Caco-2 (cell line): ENCODE measurements around the gene RCN2. TPM values are rescaled to one million over a fixed set of nuclear protein-coding genes. Genes with fewer than 3 reads are reported as not detected.

Experiments
- BruUV-seq: library from RNA; stranded (reverse); fragments of 400-500 nt; replicated peaks from 2 replicates; lab custom pipeline; 2021; lab: Mats Ljungman, UMichigan
- CTCF ChIA-PET: fragments of 300-600 bp; sonication (Branson Sonifier 250); formaldehyde crosslinking; loops from one replicate; lab custom pipeline; 2022; ENCODE audit warnings: antibody characterized with exemption; lab: Charles Lee
- POLR2A ChIA-PET: fragments of 300-600 bp; sonication (Branson Sonifier 250); formaldehyde crosslinking; loops from one replicate; lab custom pipeline; 2022; ENCODE audit warnings: antibody characterized with exemption; lab: Charles Lee
- DNase-seq, 2 experiments: peaks; one replicate each; pipeline versions ENCODE4 v3.0.0 to v3.0.0-alpha.2; 2020 to 2022
- H3K27me3 ChIP-seq: replicated peaks from 2 replicates; pipeline ENCODE4 v1.6.0; 2011; ENCODE audit warnings: low read length; ENCODE audit not compliant: control insufficient read depth, insufficient read depth
- H3K36me3 ChIP-seq: 2 replicates; pipeline ENCODE4 v1.5.1; 2011; ENCODE audit warnings: low read length; ENCODE audit not compliant: control insufficient read depth, insufficient read depth
- H3K4me1 ChIP-seq: fragments of 250-450 bp; sonication (Bioruptor Pico); 2 replicates; pipeline ENCODE4 v1.5.1; 2020; ENCODE audit warnings: mild to moderate bottlenecking
- H3K4me3 ChIP-seq: 2 replicates; pipeline ENCODE4 v1.5.1; 2011; ENCODE audit warnings: low read depth, mild to moderate bottlenecking, control low read depth, low read length
- H3K9me3 ChIP-seq: fragments of 250-450 bp; sonication (Bioruptor Pico); 2 replicates; pipeline ENCODE4 v1.5.1; 2020; ENCODE audit warnings: mild to moderate bottlenecking, moderate library complexity
- H3K27ac Mint-ChIP-seq: one replicate; pipeline ENCODE4 v1.8.0; 2022; ENCODE audit warnings: mixed read lengths; ENCODE audit not compliant: unreplicated experiment
- H3K27me3 Mint-ChIP-seq: one replicate; pipeline ENCODE4 v1.8.0; 2022; ENCODE audit warnings: mixed read lengths; ENCODE audit not compliant: insufficient read depth, unreplicated experiment
- H3K36me3 Mint-ChIP-seq: one replicate; pipeline ENCODE4 v1.8.0; 2022; ENCODE audit warnings: mild to moderate bottlenecking, mixed read lengths; ENCODE audit not compliant: insufficient read depth, unreplicated experiment
- H3K4me1 Mint-ChIP-seq: one replicate; pipeline ENCODE4 v1.8.0; 2022; ENCODE audit warnings: low read depth, mixed read lengths; ENCODE audit not compliant: unreplicated experiment
- H3K4me3 Mint-ChIP-seq: one replicate; pipeline ENCODE4 v1.8.0; 2022; ENCODE audit warnings: mild to moderate bottlenecking, moderate library complexity, mixed read lengths; ENCODE audit not compliant: unreplicated experiment
- H3K9me3 Mint-ChIP-seq: one replicate; pipeline ENCODE4 v1.8.0; 2022; ENCODE audit warnings: mixed read lengths; ENCODE audit not compliant: unreplicated experiment
- intact Hi-C: fragments of 100-400 bp; cut with micrococcal nuclease; formaldehyde crosslinking; loops from one replicate; pipeline ENCODE4 v1.10.0; 2022; ENCODE audit not compliant: unreplicated experiment
- total RNA-seq: library from RNA; stranded (reverse); gene quantifications from 2 replicates; pipeline ENCODE4 v1.2.3, GENCODE V29; 2022
- TF ChIP-seq, protein P1 (sequence below), 2 experiments: fragments of 200-600 bp in 1 of 2; IDR thresholded peaks; 1 replicate in 1 of 2; 2 replicates in 1 of 2; pipeline versions ENCODE4 v1.5.1 to v1.8.0; 2011 to 2022; ENCODE audit warnings: antibody characterized with exemption in 1 of 2, control low read depth in 1 of 2, inconsistent platforms in 1 of 2, low read depth in 1 of 2, low read length in 1 of 2, mild to moderate bottlenecking in 1 of 2, moderate library complexity in 1 of 2; ENCODE audit not compliant: insufficient read depth in 1 of 2, severe bottlenecking in 1 of 2, unreplicated experiment in 1 of 2

The RCN2 gene
- total RNA-seq, 1 experiment from 2014 or later = 73.7 TPM

DNA sequence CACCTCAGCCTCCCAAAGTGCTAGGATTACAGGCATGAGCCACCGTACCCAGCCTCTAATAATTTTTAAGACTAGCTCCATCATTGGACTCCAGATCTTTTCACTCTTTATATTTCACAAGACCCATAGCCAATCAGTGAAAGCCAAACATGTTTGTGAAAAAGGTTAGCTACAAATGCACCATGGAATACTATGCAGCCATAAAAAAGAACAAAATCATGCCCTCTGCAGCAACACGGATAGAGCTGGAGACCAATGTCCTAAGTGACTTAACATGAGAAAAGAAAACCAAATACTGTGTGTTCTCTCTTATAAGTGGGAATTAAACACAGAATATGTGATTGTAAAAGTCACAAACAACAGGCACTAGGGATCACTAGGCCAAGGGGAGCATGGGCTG lies 29.6 kb upstream of the RCN2 start:
- BruUV-seq = no TSS peak
- H3K4me1 ChIP-seq = peaks cover 52% of the 10 kb centered on the region
- Mint-ChIP-seq H3K27ac (no peak overlapping the region), H3K9me3 (peaks cover 15% of the 10 kb centered on the region), H3K4me1 (peaks cover 39% of the 10 kb centered on the region), H3K4me3 (no peak overlapping the region), H3K36me3 (peaks cover 30% of the 10 kb centered on the region), H3K27me3 (no peaks in the 10 kb centered on the region)
- no peak overlapping the region for H3K4me3 ChIP-seq
- CTCF ChIA-PET = no interaction called here
- POLR2A ChIA-PET = interaction anchor here (0.6 kb wide), 1 partner anchor 48 kb away, joined by 8 read pairs; no protein-coding TSS in a partner anchor
- intact Hi-C loops = no loop called here
- peaks cover 4% of the 10 kb centered on the region; the same call in 1 of the 2 replicates for H3K9me3 ChIP-seq
- no peak for DNase-seq
- H3K27me3 ChIP-seq = no peaks in the 10 kb centered on the region
- TF ChIP-seq, protein P1, sequence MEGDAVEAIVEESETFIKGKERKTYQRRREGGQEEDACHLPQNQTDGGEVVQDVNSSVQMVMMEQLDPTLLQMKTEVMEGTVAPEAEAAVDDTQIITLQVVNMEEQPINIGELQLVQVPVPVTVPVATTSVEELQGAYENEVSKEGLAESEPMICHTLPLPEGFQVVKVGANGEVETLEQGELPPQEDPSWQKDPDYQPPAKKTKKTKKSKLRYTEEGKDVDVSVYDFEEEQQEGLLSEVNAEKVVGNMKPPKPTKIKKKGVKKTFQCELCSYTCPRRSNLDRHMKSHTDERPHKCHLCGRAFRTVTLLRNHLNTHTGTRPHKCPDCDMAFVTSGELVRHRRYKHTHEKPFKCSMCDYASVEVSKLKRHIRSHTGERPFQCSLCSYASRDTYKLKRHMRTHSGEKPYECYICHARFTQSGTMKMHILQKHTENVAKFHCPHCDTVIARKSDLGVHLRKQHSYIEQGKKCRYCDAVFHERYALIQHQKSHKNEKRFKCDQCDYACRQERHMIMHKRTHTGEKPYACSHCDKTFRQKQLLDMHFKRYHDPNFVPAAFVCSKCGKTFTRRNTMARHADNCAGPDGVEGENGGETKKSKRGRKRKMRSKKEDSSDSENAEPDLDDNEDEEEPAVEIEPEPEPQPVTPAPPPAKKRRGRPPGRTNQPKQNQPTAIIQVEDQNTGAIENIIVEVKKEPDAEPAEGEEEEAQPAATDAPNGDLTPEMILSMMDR (IDR thresholded peaks at IDR 0.05; ENCODE audit: insufficient read depth in 1 of 2, low read depth in 1 of 2, low read length in 1 of 2, severe bottlenecking in 1 of 2, unreplicated experiment in 1 of 2) = no peak
- no peaks in the 10 kb centered on the region for H3K36me3 ChIP-seq

GRCh38 chr15:76903251-76903681 lies 28.3 kb upstream of the RCN2 start:
- no TSS peak for BruUV-seq
- CTCF ChIA-PET = no interaction called here
- Histone ChIP-seq H3K9me3 (peaks cover 3% of the 10 kb centered on the region; the same call in 1 of the 2 replicates), H3K27me3 (no peaks in the 10 kb centered on the region), H3K4me1 (peaks cover 45% of the 10 kb centered on the region), H3K36me3 (no peaks in the 10 kb centered on the region), H3K4me3 (peak overlapping the region; percentile 5; the same call in 1 of the 2 replicates)
- Mint-ChIP-seq H3K27me3 (no peaks in the 10 kb centered on the region), H3K4me1 (peaks cover 38% of the 10 kb centered on the region), H3K9me3 (peaks cover 12% of the 10 kb centered on the region), H3K36me3 (peaks cover 21% of the 10 kb centered on the region), H3K27ac (no peak overlapping the region), H3K4me3 (peak overlapping the region; percentile 86)
- peak in 1 of 2 experiments; percentile 24 for DNase-seq
- TF ChIP-seq, protein P1 (IDR thresholded peaks at IDR 0.05; ENCODE audit: insufficient read depth in 1 of 2, low read depth in 1 of 2, low read length in 1 of 2, severe bottlenecking in 1 of 2, unreplicated experiment in 1 of 2) = peak in 1 of 2 experiments; percentile 47
- POLR2A ChIA-PET = interaction anchor here (0.6 kb wide), 1 partner anchor 567 kb away, joined by 3 read pairs; the partner anchor contains the start of gene ISL2
- intact Hi-C loops = no loop called here

- H3K27me3 Mint-ChIP-seq = no peaks in the 10 kb centered on the region
- CTCF ChIA-PET = no interaction called here
- POLR2A ChIA-PET = interaction anchor here (1.3 kb wide), 1 partner anchor 27 kb away, joined by 6 read pairs; the partner anchor contains the start of gene RCN2
- Histone ChIP-seq H3K9me3 (no peaks in the 10 kb centered on the region), H3K27me3 (no peaks in the 10 kb centered on the region), H3K4me1 (peaks cover 34% of the 10 kb centered on the region), H3K36me3 (no peaks in the 10 kb centered on the region), H3K4me3 (peak overlapping the region; percentile 81)
- peaks cover 25% of the 10 kb centered on the region for H3K4me1 Mint-ChIP-seq
- H3K9me3 Mint-ChIP-seq = no peaks in the 10 kb centered on the region
- intact Hi-C loops = loop anchor here (1.0 kb wide), 1 partner anchor 27 kb away; the partner anchor contains the start of gene RCN2
- H3K36me3 Mint-ChIP-seq = peaks cover 9% of the 10 kb centered on the region
- DNase-seq = peak; percentile 67 to 71
- TF ChIP-seq, protein P1 (IDR thresholded peaks at IDR 0.05; ENCODE audit: insufficient read depth in 1 of 2, low read depth in 1 of 2, low read length in 1 of 2, severe bottlenecking in 1 of 2, unreplicated experiment in 1 of 2) = no peak
- H3K4me3 Mint-ChIP-seq = peak overlapping the region; percentile 86
- no TSS peak for BruUV-seq
- H3K27ac Mint-ChIP-seq = peak overlapping the region; percentile 94
Observed at GRCh38 chr15:76904461-76905012, 27.0 kb upstream of the RCN2 start.
